DND-41 (cell line): ENCODE data around the gene RAB6B.

ENCODE experiments used
- ATAC-seq: fragments of 200-7000 bp; cut with Tn5 transposase; 3 replicates; pipeline ENCODE4 v1.9.1; 2021; ENCODE audit warnings: low read depth; ENCODE audit not compliant: insufficient read depth
- DNase-seq: peaks from one replicate; pipeline ENCODE4 v3.0.0-alpha.2; 2020
- H2AFZ ChIP-seq: 2 replicates; pipeline ENCODE4 v1.6.0; 2012; ENCODE audit warnings: low read depth, low read length
- H3K27ac ChIP-seq: 2 replicates; pipeline ENCODE4 v1.5.1; 2012; ENCODE audit warnings: low read length, inconsistent platforms
- H3K27me3 ChIP-seq: fragments of 200-600 bp; sonication (generic); 2 replicates; pipeline ENCODE4 v1.6.0; 2012; ENCODE audit warnings: low read length, mild to moderate bottlenecking, inconsistent platforms; ENCODE audit not compliant: insufficient read depth, poor library complexity
- H3K36me3 ChIP-seq: 2 replicates; pipeline ENCODE4 v1.5.1; 2012; ENCODE audit warnings: low read length, inconsistent platforms; ENCODE audit not compliant: insufficient read depth
- H3K4me1 ChIP-seq: 2 replicates; pipeline ENCODE4 v1.5.1; 2012; ENCODE audit warnings: mild to moderate bottlenecking, low read length; ENCODE audit not compliant: insufficient read depth
- H3K4me2 ChIP-seq: 2 replicates; pipeline ENCODE4 v1.6.0; 2012; ENCODE audit warnings: mild to moderate bottlenecking, moderate library complexity, low read length, inconsistent platforms; ENCODE audit not compliant: insufficient read depth
- H3K4me3 ChIP-seq, 2 experiments: fragments of 200-600 bp in 1 of 2; shearing (Covaris generic) in 1 of 2; 2 replicates each; pipeline ENCODE4 v1.5.1; 2012 to 2016; ENCODE audit warnings: inconsistent platforms in 2 of 2, low read length in 2 of 2, mild to moderate bottlenecking in 2 of 2, low read depth in 1 of 2, moderate library complexity in 1 of 2
- H3K79me2 ChIP-seq: 2 replicates; pipeline ENCODE4 v1.6.0; 2012; ENCODE audit warnings: low read length, inconsistent platforms; ENCODE audit not compliant: insufficient read depth
- H3K9ac ChIP-seq: 2 replicates; pipeline ENCODE4 v1.6.0; 2012; ENCODE audit warnings: low read depth, mild to moderate bottlenecking, inconsistent platforms, low read length, moderate library complexity
- H3K9me3 ChIP-seq: 2 replicates; pipeline ENCODE4 v1.5.1; 2012; ENCODE audit warnings: low read length, moderate library complexity, mild to moderate bottlenecking, inconsistent platforms; ENCODE audit not compliant: insufficient read depth, severe bottlenecking
- H4K20me1 ChIP-seq: 2 replicates; pipeline ENCODE4 v1.6.0; 2012; ENCODE audit warnings: low read length; ENCODE audit not compliant: insufficient read depth
- EZH2 ChIP-seq: IDR thresholded peaks from 3 replicates; pipeline ENCODE4 v1.6.1; 2012; ENCODE audit warnings: borderline replicate concordance, low read depth, mild to moderate bottlenecking, moderate library complexity, low read length, inconsistent platforms; ENCODE audit not compliant: severe bottlenecking
- TF ChIP-seq, protein P1 (sequence below): IDR thresholded peaks from 2 replicates; pipeline ENCODE4 v1.5.1; 2012; ENCODE audit warnings: borderline replicate concordance, low read length, moderate library complexity, mild to moderate bottlenecking; ENCODE audit not compliant: poor library complexity, severe bottlenecking; ENCODE audit errors: extremely low read depth

The RAB6B gene

DNA sequence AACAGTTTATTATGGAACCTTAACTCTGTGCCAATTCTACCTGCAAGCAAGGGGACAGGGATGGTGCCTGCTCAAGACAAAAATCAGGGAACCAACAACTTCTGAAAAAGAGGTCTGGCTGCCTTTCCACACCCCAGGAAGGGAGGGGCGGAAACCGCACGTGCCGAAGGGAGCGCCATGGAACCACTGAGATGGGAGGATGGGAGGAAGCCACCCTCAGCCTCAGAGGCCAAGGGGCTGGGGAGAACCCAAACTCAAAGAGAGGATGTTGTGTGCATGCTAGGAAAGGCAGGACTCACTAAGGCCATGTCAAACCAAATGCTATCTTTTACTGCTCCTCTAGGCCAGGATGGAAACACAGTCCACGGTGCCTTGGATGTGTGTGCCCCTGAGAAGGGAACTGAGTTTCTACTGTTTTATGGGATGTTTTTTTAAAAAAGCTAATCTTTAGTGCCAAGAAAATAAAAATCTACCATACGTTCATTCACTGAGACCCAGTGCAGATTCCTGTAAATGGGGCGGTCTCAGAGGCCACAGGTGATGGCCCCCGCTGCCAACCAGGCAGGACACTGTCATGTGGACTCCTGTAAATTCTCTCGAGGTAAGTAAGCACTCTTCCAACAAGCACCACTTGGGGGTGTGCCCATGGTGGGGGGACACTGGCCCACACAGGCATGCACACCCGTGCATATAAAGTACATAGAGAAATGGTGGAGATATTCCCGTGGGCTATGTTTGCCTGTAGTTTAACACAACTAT is 69.5 kb downstream of the RAB6B start:
- H2AFZ ChIP-seq: no peak overlapping the region
- no peak for TF ChIP-seq EZH2
- TF ChIP-seq, protein P1, sequence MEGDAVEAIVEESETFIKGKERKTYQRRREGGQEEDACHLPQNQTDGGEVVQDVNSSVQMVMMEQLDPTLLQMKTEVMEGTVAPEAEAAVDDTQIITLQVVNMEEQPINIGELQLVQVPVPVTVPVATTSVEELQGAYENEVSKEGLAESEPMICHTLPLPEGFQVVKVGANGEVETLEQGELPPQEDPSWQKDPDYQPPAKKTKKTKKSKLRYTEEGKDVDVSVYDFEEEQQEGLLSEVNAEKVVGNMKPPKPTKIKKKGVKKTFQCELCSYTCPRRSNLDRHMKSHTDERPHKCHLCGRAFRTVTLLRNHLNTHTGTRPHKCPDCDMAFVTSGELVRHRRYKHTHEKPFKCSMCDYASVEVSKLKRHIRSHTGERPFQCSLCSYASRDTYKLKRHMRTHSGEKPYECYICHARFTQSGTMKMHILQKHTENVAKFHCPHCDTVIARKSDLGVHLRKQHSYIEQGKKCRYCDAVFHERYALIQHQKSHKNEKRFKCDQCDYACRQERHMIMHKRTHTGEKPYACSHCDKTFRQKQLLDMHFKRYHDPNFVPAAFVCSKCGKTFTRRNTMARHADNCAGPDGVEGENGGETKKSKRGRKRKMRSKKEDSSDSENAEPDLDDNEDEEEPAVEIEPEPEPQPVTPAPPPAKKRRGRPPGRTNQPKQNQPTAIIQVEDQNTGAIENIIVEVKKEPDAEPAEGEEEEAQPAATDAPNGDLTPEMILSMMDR: no peak
- no peak overlapping the region for H3K4me3 ChIP-seq
- DNase-seq (no peak), ATAC-seq (no peak)
- H3K36me3 ChIP-seq: peaks cover 44% of the 10 kb centered on the region
- H3K79me2 ChIP-seq: no peaks in the 10 kb centered on the region
- H3K27ac ChIP-seq: no peak overlapping the region
- no peak overlapping the region for H3K4me2 ChIP-seq
- no peaks in the 10 kb centered on the region for H3K4me1 ChIP-seq
- no peak overlapping the region for H3K9ac ChIP-seq
- H3K9me3 ChIP-seq: no peaks in the 10 kb centered on the region
- no peaks in the 10 kb centered on the region for H3K27me3 ChIP-seq
- H4K20me1 ChIP-seq: 0 out of 2 replicates have a peak, but pooled peaks cover 5% of the 10 kb centered on the region

- Histone ChIP-seq H3K27ac (no peak overlapping the region), H3K27me3 (no peaks in the 10 kb centered on the region), H4K20me1 (0 out of 2 replicates have a peak, but pooled peaks cover 5% of the 10 kb centered on the region), H2AFZ (no peak overlapping the region), H3K9ac (no peak overlapping the region), H3K4me1 (no peaks in the 10 kb centered on the region), H3K36me3 (peaks cover 55% of the 10 kb centered on the region), H3K4me3 (no peak overlapping the region), H3K79me2 (no peaks in the 10 kb centered on the region), H3K9me3 (no peaks in the 10 kb centered on the region), H3K4me2 (no peak overlapping the region)
- no peak for ATAC-seq
- no peak for DNase-seq
- TF ChIP-seq EZH2: no peak
- TF ChIP-seq, protein P1: no peak
Measured at GRCh38 chr3:133824961-133825485, 70.7 kb downstream of the RAB6B start.

- Histone ChIP-seq H3K27ac (no peak overlapping the region), H4K20me1 (0 out of 2 replicates have a peak, but pooled peaks cover 5% of the 10 kb centered on the region)
- ATAC-seq: no peak
Measured at GRCh38 chr3:133821767-133822638, 73.7 kb downstream of the RAB6B start.

More at GRCh38 chr3:133821767-133822638, 73.7 kb downstream of the RAB6B start:
- H2AFZ ChIP-seq: no peak overlapping the region
- H3K9ac ChIP-seq: no peak overlapping the region
- H3K79me2 ChIP-seq: no peaks in the 10 kb centered on the region
- H3K4me2 ChIP-seq: no peak overlapping the region
- TF ChIP-seq, protein P1: no peak
- TF ChIP-seq EZH2: no peak
- H3K4me1 ChIP-seq: no peaks in the 10 kb centered on the region
- no peak overlapping the region for H3K4me3 ChIP-seq
- peaks cover 83% of the 10 kb centered on the region for H3K36me3 ChIP-seq
- no peak for DNase-seq
- no peaks in the 10 kb centered on the region for H3K27me3 ChIP-seq
- H3K9me3 ChIP-seq: no peaks in the 10 kb centered on the region
